ENCODE results near the gene PABPC1L.

The PABPC1L gene

GRCh38 chr20:44962483-44962882 is 52.6 kb downstream of the PABPC1L start:
- Mint-ChIP-seq H3K4me3 (no peak overlapping the region), H3K36me3 (ENCODE audit: low read depth) (peaks cover 36% of the 10 kb centered on the region), H3K27me3 (no peaks in the 10 kb centered on the region), H3K4me1 (ENCODE audit: low read depth) (peaks cover 76% of the 10 kb centered on the region), H3K9me3 (no peaks in the 10 kb centered on the region), H3K27ac (peak overlapping the region; percentile 56)

GRCh38 chr20:44963325-44964215 is 53.7 kb downstream of the PABPC1L start:
- peaks cover 36% of the 10 kb centered on the region for H3K36me3 Mint-ChIP-seq (ENCODE audit: low read depth)
- no peak overlapping the region for H3K4me3 Mint-ChIP-seq
- H3K4me1 Mint-ChIP-seq (ENCODE audit: low read depth): peaks cover 73% of the 10 kb centered on the region
- no peaks in the 10 kb centered on the region for H3K9me3 Mint-ChIP-seq
- peak overlapping the region; percentile 73 for H3K27ac Mint-ChIP-seq
- H3K27me3 Mint-ChIP-seq: no peaks in the 10 kb centered on the region

- H3K4me1 Mint-ChIP-seq (ENCODE audit: low read depth): peaks cover 77% of the 10 kb centered on the region
- peaks cover 34% of the 10 kb centered on the region for H3K36me3 Mint-ChIP-seq (ENCODE audit: low read depth)
- H3K9me3 Mint-ChIP-seq: no peaks in the 10 kb centered on the region
- H3K27me3 Mint-ChIP-seq: no peaks in the 10 kb centered on the region
- peak overlapping the region; percentile 99 for H3K4me3 Mint-ChIP-seq
- H3K27ac Mint-ChIP-seq: peak overlapping the region; percentile 89
These were observed 55.8 kb downstream of the PABPC1L start for GRCh38 chr20:44965651-44966029.

- peaks cover 77% of the 10 kb centered on the region for H3K4me1 Mint-ChIP-seq (ENCODE audit: low read depth)
These were observed 56.4 kb downstream of the PABPC1L start, which contains the start of gene STK4 for GRCh38 chr20:44966030-44966961. Gene STK4 (plus strand): TSS chr20:44966512. CDS start chr20:44966569, 57 bp downstream.

DNA sequence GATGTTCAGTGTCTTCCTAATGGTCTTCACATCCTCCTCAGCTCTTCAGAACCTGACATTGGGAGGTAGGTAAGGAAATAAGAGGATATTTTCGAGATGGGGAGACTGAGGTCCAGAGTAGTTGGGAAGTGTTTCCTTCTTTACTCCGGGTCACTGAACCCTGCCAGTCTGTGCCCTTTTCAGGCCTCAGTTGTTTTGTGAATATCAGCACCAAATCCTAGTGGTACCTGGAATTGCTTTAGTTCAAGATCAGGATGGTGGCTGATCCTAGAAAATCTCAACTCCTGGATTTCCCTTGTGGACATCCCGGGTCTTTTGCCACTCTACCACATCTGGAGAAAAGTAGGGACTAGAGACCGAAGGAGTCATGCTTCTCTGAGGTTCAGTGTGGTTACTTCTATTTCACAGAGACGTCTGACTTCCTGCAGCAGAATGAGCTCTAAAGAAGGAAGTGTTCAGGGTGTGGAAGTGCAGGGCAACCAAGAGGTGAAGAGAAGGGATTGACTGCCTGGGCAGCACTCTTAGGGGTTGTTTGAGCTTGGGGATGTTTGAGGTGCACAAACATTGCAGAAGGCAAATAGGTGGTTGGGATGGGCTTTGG is 57.4 kb downstream of the PABPC1L start:
- H3K27me3 Mint-ChIP-seq: no peaks in the 10 kb centered on the region
- H3K36me3 Mint-ChIP-seq (ENCODE audit: low read depth): peaks cover 44% of the 10 kb centered on the region
- H3K9me3 Mint-ChIP-seq: no peaks in the 10 kb centered on the region
- H3K4me3 Mint-ChIP-seq: peak overlapping the region; percentile 99
- peaks cover 76% of the 10 kb centered on the region for H3K4me1 Mint-ChIP-seq (ENCODE audit: low read depth)
- peak overlapping the region; percentile 89 for H3K27ac Mint-ChIP-seq

More at GRCh38 chr20:44966030-44966961, 56.4 kb downstream of the PABPC1L start, which contains the start of gene STK4:
- Mint-ChIP-seq H3K4me3 (peak within 1 kb of the TSS; percentile 99), H3K9me3 (no peaks in the 10 kb centered on the region), H3K27me3 (no peaks in the 10 kb centered on the region), H3K36me3 (ENCODE audit: low read depth) (peaks cover 35% of the 10 kb centered on the region), H3K27ac (peak within 1 kb of the TSS; percentile 89)

- Mint-ChIP-seq H3K36me3 (ENCODE audit: low read depth) (peaks cover 64% of the 10 kb centered on the region), H3K4me3 (peak overlapping the region; percentile 99), H3K9me3 (no peaks in the 10 kb centered on the region), H3K27me3 (no peaks in the 10 kb centered on the region), H3K27ac (peak overlapping the region; percentile 89), H3K4me1 (ENCODE audit: low read depth) (peaks cover 75% of the 10 kb centered on the region)
These were observed 59.5 kb downstream of the PABPC1L start for GRCh38 chr20:44969300-44969894.

DNA sequence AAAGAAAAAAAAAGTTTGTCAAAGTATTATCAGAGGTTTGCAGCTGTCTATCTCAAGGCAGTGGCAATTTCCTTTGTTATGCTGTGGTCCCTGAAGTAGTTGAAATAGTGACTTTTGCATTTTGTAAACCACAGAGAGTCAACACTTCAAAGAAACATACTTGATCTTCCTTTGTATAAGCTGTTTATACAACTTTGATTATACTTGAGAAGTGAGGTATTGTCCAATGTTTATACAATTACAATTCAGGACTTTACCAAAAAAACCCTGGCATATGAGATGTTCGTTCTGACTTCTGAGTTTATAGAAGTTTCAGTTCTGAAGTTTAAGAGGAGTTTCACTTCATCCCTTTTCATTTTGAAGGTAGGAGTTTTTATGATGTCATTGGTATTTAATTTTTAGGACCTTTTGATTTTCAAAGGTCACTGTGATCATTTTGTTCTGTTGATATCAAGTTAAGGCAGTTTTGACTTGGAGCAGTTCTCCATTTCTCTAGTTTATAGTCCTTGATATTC is 60.4 kb downstream of the PABPC1L start:
- H3K4me1 Mint-ChIP-seq (ENCODE audit: low read depth): peaks cover 81% of the 10 kb centered on the region
- peak overlapping the region; percentile 99 for H3K27ac Mint-ChIP-seq
- no peaks in the 10 kb centered on the region for H3K27me3 Mint-ChIP-seq
- peaks cover 73% of the 10 kb centered on the region for H3K36me3 Mint-ChIP-seq (ENCODE audit: low read depth)
- H3K4me3 Mint-ChIP-seq: peak overlapping the region; percentile 99
- no peaks in the 10 kb centered on the region for H3K9me3 Mint-ChIP-seq

DNA sequence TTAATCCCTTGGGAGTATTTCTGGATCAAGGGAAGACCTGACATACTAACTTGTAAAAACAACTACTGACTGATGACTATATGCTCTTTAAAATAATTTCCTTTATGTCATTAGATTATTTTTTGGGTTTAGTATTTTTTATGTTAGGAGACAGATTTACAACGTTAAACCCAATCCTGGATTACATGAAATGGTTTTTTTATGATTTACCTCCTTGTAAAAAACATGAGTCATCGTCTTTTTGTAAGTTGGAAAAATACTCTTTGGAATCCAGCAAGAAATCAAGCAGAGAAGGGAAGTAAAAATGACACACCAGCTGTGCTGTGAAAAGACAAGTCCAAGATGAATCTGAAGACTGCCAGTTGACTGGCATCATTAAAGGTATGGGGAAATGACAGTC is 63.2 kb downstream of the PABPC1L start:
- Mint-ChIP-seq H3K9me3 (no peaks in the 10 kb centered on the region), H3K4me3 (peak overlapping the region; percentile 65), H3K36me3 (ENCODE audit: low read depth) (peaks cover 83% of the 10 kb centered on the region), H3K4me1 (ENCODE audit: low read depth) (peaks cover 93% of the 10 kb centered on the region), H3K27ac (peak overlapping the region; percentile 88), H3K27me3 (no peaks in the 10 kb centered on the region)

DNA sequence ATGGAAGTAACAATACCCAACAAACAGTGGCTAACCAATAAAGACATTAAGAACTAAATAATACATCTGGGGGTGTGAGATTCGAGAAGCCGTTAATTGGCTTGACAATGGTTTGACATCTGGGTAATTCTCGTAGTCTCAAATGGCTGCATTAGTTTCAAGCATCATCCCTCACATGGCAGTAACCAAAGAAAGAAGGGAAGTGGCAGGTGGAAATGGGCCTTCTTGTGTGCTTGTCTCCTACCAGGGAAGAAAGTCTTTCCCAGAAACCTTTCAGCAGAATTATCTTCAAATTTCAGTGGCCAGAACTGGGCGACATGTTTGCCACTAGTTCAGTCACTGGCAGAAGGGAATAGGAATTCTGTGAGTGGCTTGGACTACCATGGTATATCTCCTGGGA is 66.8 kb downstream of the PABPC1L start:
- Mint-ChIP-seq H3K27me3 (no peaks in the 10 kb centered on the region), H3K27ac (peak overlapping the region; percentile 93), H3K36me3 (ENCODE audit: low read depth) (peaks cover 97% of the 10 kb centered on the region), H3K9me3 (no peaks in the 10 kb centered on the region), H3K4me1 (ENCODE audit: low read depth) (peaks cover 94% of the 10 kb centered on the region), H3K4me3 (no peak overlapping the region)

GRCh38 chr20:44979090-44979621 is 69.3 kb downstream of the PABPC1L start:
- H3K27ac Mint-ChIP-seq: peak overlapping the region; percentile 93
- H3K9me3 Mint-ChIP-seq: no peaks in the 10 kb centered on the region
- H3K4me1 Mint-ChIP-seq (ENCODE audit: low read depth): peaks cover 90% of the 10 kb centered on the region
- peaks cover 92% of the 10 kb centered on the region for H3K36me3 Mint-ChIP-seq (ENCODE audit: low read depth)
- H3K4me3 Mint-ChIP-seq: peak overlapping the region; percentile 74
- H3K27me3 Mint-ChIP-seq: no peaks in the 10 kb centered on the region

GRCh38 chr20:44981736-44982406 is 72.0 kb downstream of the PABPC1L start:
- Mint-ChIP-seq H3K27ac (peak overlapping the region; percentile 93), H3K4me1 (ENCODE audit: low read depth) (peaks cover 83% of the 10 kb centered on the region), H3K27me3 (no peaks in the 10 kb centered on the region), H3K4me3 (no peak overlapping the region), H3K36me3 (ENCODE audit: low read depth) (peaks cover 90% of the 10 kb centered on the region), H3K9me3 (no peaks in the 10 kb centered on the region)

DNA sequence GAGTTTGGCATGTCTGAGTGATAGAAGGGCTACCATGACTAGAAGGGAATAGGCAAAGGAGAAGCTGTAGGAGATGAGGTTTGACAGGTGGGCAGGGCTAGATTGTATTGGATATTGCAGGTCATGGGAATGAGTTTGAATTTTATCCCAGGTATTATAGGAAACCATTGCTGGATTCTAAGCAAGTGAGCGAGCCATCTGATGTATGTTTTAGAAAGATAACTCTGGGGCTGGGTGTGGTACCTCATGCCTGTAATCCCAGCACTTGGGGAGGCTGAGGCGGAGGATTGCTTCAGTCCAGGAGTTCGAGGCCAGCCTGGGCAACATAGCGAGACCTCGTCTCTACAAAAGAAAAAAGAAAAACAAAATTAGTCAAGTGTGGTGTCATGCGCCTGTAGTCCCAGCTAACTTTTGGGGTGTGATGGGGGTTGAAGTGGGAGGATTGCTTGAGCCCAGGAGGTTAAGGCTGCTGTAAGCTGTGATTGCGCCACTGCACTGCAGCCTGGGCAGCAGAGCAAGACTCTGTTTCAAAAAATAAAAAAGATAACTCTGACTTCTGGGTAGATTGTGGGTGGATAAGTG is 73.3 kb downstream of the PABPC1L start:
- Mint-ChIP-seq H3K4me1 (ENCODE audit: low read depth) (peaks cover 73% of the 10 kb centered on the region), H3K27me3 (no peaks in the 10 kb centered on the region), H3K4me3 (peak overlapping the region; percentile 27), H3K36me3 (ENCODE audit: low read depth) (peaks cover 88% of the 10 kb centered on the region), H3K9me3 (no peaks in the 10 kb centered on the region), H3K27ac (peak overlapping the region; percentile 76)

- peak overlapping the region; percentile 91 for H3K27ac Mint-ChIP-seq
- peaks cover 77% of the 10 kb centered on the region for H3K36me3 Mint-ChIP-seq (ENCODE audit: low read depth)
- no peaks in the 10 kb centered on the region for H3K9me3 Mint-ChIP-seq
- no peaks in the 10 kb centered on the region for H3K27me3 Mint-ChIP-seq
- H3K4me3 Mint-ChIP-seq: no peak overlapping the region
- peaks cover 73% of the 10 kb centered on the region for H3K4me1 Mint-ChIP-seq (ENCODE audit: low read depth)
These were observed 78.8 kb downstream of the PABPC1L start for GRCh38 chr20:44988631-44989171.
